Measurements from ENCODE around the gene CHERP.

The CHERP gene

DNA sequence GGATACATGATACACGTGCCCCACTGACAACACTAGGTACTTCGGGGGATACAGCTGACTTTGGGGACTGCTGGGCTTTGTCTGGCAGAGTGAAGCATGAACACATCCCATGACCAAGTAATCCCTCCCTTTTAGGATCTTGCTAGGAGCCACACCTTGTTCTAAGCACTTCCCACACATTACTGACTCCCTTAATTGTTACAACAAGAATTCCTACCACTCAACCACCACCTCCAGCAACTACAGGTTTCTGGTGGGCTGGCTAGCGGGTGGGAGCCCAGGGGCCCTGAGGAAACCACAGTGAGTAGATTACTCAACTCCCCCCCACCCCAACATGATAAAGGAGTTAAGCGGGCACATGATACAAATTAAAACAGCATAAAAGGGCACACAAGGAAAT, 37.1 kb upstream of the CHERP start:
- Histone ChIP-seq H3K36me3 (peaks cover 44% of the 10 kb centered on the region), H3K4me3 (ENCODE audit: low read depth, low read length) (no peak overlapping the region), H3K27ac (no peak overlapping the region), H3K27me3 (ENCODE audit: insufficient read depth, low read depth, severe bottlenecking) (no peaks in the 10 kb centered on the region), H3K9me3 (ENCODE audit: severe bottlenecking) (no peaks in the 10 kb centered on the region)
- no peak for DNase-seq
- TF ChIP-seq, protein P1, sequence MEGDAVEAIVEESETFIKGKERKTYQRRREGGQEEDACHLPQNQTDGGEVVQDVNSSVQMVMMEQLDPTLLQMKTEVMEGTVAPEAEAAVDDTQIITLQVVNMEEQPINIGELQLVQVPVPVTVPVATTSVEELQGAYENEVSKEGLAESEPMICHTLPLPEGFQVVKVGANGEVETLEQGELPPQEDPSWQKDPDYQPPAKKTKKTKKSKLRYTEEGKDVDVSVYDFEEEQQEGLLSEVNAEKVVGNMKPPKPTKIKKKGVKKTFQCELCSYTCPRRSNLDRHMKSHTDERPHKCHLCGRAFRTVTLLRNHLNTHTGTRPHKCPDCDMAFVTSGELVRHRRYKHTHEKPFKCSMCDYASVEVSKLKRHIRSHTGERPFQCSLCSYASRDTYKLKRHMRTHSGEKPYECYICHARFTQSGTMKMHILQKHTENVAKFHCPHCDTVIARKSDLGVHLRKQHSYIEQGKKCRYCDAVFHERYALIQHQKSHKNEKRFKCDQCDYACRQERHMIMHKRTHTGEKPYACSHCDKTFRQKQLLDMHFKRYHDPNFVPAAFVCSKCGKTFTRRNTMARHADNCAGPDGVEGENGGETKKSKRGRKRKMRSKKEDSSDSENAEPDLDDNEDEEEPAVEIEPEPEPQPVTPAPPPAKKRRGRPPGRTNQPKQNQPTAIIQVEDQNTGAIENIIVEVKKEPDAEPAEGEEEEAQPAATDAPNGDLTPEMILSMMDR (IDR thresholded peaks at IDR 0.05; ENCODE audit: low read depth, low read length): no peak

DNA sequence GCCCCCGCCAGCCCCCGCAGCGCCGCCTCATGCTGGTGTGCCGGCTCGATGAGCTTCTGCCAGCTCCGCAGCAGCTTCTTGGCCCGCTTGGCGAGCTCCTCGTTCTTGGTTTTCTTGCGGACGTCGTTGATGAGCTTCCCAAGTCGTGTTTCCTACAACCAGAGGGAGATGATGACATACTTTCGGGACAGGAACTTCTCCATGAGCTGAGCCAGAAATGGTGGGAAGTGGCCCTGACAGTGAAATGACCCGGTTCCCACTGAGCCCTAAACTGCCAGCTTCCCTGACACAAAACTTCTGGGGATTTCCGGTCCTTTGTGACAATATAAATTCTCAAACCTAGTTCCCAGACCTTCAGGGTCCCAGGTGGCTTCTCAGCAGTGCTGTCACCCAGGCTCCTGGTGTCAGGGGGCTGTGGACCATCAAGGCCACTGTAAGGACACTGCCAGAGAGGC, 35.3 kb upstream of the CHERP start:
- TF ChIP-seq, protein P1 (IDR thresholded peaks at IDR 0.05; ENCODE audit: low read depth, low read length): no peak
- no peak for DNase-seq
- peaks cover 46% of the 10 kb centered on the region for H3K36me3 ChIP-seq
- H3K27me3 ChIP-seq (ENCODE audit: insufficient read depth, low read depth, severe bottlenecking): no peaks in the 10 kb centered on the region
- H3K9me3 ChIP-seq (ENCODE audit: severe bottlenecking): no peaks in the 10 kb centered on the region
- H3K27ac ChIP-seq: no peak overlapping the region
- no peak overlapping the region for H3K4me3 ChIP-seq (ENCODE audit: low read depth, low read length)

DNA sequence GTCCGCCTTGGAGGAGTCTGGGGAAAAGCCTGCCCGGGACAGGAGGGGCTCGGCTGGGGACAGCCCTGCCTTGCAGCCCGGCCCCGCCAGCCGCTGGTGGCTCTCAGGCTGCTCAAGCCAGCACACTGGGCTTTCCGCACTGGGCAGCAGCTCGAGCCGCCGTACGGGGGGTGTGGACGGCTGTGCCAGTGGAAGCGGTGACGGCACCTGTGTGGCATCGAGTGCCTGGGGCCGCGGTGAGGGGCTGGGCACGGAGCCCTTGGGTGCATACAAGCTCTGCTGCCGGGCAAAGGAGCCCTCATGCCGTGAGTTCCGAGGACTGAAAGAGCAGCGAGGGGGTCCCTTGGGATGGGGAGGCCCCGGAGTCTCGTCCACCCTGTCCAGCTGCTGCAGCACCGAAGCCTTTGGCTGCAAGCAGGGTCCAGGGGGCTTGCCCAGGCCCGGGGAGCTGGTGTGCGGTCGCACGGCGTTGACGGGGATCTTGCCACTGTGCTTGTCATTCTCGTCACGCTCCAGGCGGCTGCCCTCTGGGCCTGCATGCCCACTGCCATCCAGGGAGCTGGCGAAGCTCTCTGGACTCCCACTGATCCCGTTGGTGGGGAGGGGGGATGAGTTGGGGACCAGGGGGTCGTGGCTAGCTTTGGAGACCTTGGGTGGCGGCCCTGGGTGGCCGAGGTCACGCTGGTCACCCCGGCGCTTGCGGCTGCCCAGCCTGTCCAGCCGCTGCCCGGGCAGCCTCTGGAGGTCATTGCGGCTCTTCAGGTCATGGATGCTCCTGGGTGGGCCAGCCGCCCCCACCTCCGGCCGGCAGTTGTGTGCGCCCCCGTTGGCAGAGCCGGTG, 34.7 kb upstream of the CHERP start:
- TF ChIP-seq, protein P1 (IDR thresholded peaks at IDR 0.05; ENCODE audit: low read depth, low read length): no peak
- H3K4me3 ChIP-seq (ENCODE audit: low read depth, low read length): no peak overlapping the region
- no peaks in the 10 kb centered on the region for H3K9me3 ChIP-seq (ENCODE audit: severe bottlenecking)
- no peaks in the 10 kb centered on the region for H3K27me3 ChIP-seq (ENCODE audit: insufficient read depth, low read depth, severe bottlenecking)
- no peak overlapping the region for H3K27ac ChIP-seq
- no peak for DNase-seq
- H3K36me3 ChIP-seq: peaks cover 48% of the 10 kb centered on the region

DNA sequence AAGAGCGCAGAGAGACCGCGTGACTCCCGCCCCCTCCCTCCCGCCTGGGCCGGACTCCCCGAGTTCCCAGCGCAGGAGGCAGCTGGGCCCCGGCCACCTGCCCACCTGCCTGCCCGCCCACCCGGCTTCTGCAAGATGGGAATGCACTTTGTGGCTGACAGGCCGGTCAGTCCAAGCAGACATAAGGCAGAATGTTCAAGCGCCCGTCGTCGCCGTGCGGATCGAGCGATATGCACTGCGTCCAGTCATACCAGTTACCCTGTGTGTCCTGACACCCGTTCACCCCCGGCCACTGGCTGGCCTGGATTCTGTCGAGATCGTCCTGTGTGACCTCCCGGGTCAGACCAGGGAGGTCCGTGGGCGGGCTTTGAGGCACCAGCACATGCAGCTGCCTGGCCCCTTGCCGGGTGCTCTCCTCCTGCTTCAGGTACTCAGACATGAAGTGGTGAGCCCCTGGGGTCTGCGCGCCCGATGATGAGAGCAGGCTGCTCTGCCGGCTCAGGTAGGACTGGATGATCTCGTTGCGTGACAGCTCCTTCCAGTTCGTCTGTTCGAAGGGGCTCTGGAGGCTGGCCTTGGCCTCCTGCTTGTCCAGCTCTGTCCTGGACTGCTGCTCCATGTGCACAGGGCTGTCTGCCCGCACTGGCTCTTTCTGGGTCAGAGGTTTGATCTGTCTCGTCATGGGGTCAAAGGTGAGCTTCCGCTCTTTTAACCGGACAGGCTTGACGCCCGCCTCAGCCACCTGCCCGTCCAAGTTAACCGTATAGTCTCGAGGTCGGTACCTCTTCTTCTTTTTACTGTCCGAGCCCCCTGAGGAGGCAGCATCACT, 33.8 kb upstream of the CHERP start:
- Histone ChIP-seq H3K27ac (no peak overlapping the region), H3K36me3 (peaks cover 50% of the 10 kb centered on the region), H3K27me3 (ENCODE audit: insufficient read depth, low read depth, severe bottlenecking) (no peaks in the 10 kb centered on the region), H3K9me3 (ENCODE audit: severe bottlenecking) (no peaks in the 10 kb centered on the region), H3K4me3 (ENCODE audit: low read depth, low read length) (no peak overlapping the region)
- TF ChIP-seq, protein P1 (IDR thresholded peaks at IDR 0.05; ENCODE audit: low read depth, low read length): no peak
- DNase-seq: no peak

DNA sequence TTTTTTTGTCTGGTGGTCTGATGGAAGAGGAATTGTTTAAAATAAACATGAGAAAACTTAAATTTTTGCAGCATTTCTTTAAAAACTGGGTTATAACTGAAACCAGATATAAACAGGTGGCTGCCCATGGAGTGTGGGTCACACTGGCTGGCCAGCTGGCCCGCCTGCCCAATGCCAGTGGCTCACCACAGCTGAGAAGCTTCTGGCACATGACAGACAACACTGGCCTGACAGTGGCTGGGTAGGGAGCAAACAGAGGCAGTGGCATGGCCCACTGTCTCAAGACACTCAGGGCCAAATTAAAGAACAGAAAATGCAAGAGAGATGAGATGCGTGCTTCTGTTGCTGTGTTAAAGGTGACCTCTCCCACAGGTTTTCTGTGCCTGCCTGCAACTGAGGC, 33.0 kb upstream of the CHERP start:
- H3K4me3 ChIP-seq (ENCODE audit: low read depth, low read length): no peak overlapping the region
- no peaks in the 10 kb centered on the region for H3K27me3 ChIP-seq (ENCODE audit: insufficient read depth, low read depth, severe bottlenecking)
- no peak overlapping the region for H3K27ac ChIP-seq
- H3K9me3 ChIP-seq (ENCODE audit: severe bottlenecking): no peaks in the 10 kb centered on the region
- TF ChIP-seq, protein P1 (IDR thresholded peaks at IDR 0.05; ENCODE audit: low read depth, low read length): no peak
- DNase-seq: no peak
- H3K36me3 ChIP-seq: peaks cover 54% of the 10 kb centered on the region

Measured in WERI-Rb-1 (cell line).